H9 (cell line): ENCODE data around the gene GHR. TPM values are rescaled to one million over a fixed set of nuclear protein-coding genes. Genes with fewer than 3 reads are reported as not detected.
"Not testable (repeated sequence)": the region's sequence is repeated elsewhere in the genome, so short reads cannot be mapped to it uniquely, and the experiment has no call there.

Source experiments
- DNase-seq: peaks from one replicate; pipeline ENCODE4 v3.0.0-alpha.2; 2017
- H2AFZ ChIP-seq: one replicate; pipeline ENCODE4 v1.6.1; 2013; ENCODE audit warnings: mild to moderate bottlenecking, low read length, control low read depth, moderate library complexity
- H2AK5ac ChIP-seq: 2 replicates; pipeline ENCODE4 v1.6.1; 2013; ENCODE audit warnings: low read length, control low read depth, mixed read lengths; ENCODE audit not compliant: insufficient read length
- H2BK120ac ChIP-seq: one replicate; pipeline ENCODE4 v1.6.1; 2013; ENCODE audit warnings: low read depth, mild to moderate bottlenecking, low read length, control low read depth, inconsistent platforms; ENCODE audit not compliant: poor library complexity, severe bottlenecking
- H2BK12ac ChIP-seq: 2 replicates; pipeline ENCODE4 v1.6.1; 2013; ENCODE audit warnings: low read length, control low read depth, mixed read lengths, low read depth; ENCODE audit not compliant: insufficient read length
- H2BK15ac ChIP-seq: 2 replicates; pipeline ENCODE4 v1.6.1; 2013; ENCODE audit warnings: low read depth, low read length, control low read depth
- H2BK20ac ChIP-seq: one replicate; pipeline ENCODE4 v1.6.1; 2013; ENCODE audit warnings: low read depth, mild to moderate bottlenecking, low read length, control low read depth, inconsistent platforms; ENCODE audit not compliant: poor library complexity, severe bottlenecking
- H2BK5ac ChIP-seq: 2 replicates; pipeline ENCODE4 v1.6.1; 2013; ENCODE audit warnings: low read length, control low read depth, mixed read lengths; ENCODE audit not compliant: insufficient read length
- H3K14ac ChIP-seq: 2 replicates; pipeline ENCODE4 v1.6.1; 2013; ENCODE audit warnings: low read length, control low read depth; ENCODE audit not compliant: insufficient read depth
- H3K18ac ChIP-seq: 2 replicates; pipeline ENCODE4 v1.6.1; 2013; ENCODE audit warnings: low read depth, mild to moderate bottlenecking, mixed read lengths, low read length, control low read depth; ENCODE audit not compliant: insufficient read length
- H3K23ac ChIP-seq: 2 replicates; pipeline ENCODE4 v1.6.1; 2013; ENCODE audit warnings: low read length, control low read depth, mixed read lengths, low read depth; ENCODE audit not compliant: insufficient read length
- H3K23me2 ChIP-seq: 2 replicates; pipeline ENCODE4 v1.6.1; 2013; ENCODE audit warnings: low read depth, mild to moderate bottlenecking, mixed read lengths, low read length, control low read depth; ENCODE audit not compliant: insufficient read length, poor library complexity, severe bottlenecking
- H3K27ac ChIP-seq: 2 replicates; pipeline ENCODE4 v1.5.1; 2013; ENCODE audit warnings: low read length, control low read depth, mixed read lengths, low read depth; ENCODE audit not compliant: insufficient read length
- H3K27me3 ChIP-seq: 2 replicates; pipeline ENCODE4 v1.6.1; 2013; ENCODE audit warnings: low read length, control low read depth, inconsistent platforms; ENCODE audit not compliant: insufficient read depth
- H3K4ac ChIP-seq: 2 replicates; pipeline ENCODE4 v1.6.1; 2013; ENCODE audit warnings: low read depth, mild to moderate bottlenecking, control low read depth, inconsistent platforms, low read length, moderate library complexity
- H3K4me1 ChIP-seq: 2 replicates; pipeline ENCODE4 v1.6.1; 2013; ENCODE audit warnings: low read length, control low read depth, inconsistent platforms; ENCODE audit not compliant: insufficient read depth
- H3K4me2 ChIP-seq: 2 replicates; pipeline ENCODE4 v1.6.1; 2013; ENCODE audit warnings: low read length, control low read depth, mixed read lengths; ENCODE audit not compliant: insufficient read length, insufficient read depth
- H3K56ac ChIP-seq: 2 replicates; pipeline ENCODE4 v1.6.1; 2013; ENCODE audit warnings: low read depth, mild to moderate bottlenecking, mixed read lengths, low read length, control low read depth; ENCODE audit not compliant: insufficient read length
- H3K79me1 ChIP-seq: 2 replicates; pipeline ENCODE4 v1.6.1; 2013; ENCODE audit warnings: low read depth, mild to moderate bottlenecking, moderate library complexity, low read length, control low read depth, inconsistent platforms; ENCODE audit not compliant: insufficient read depth, poor library complexity, severe bottlenecking
- H3K79me2 ChIP-seq: 2 replicates; pipeline ENCODE4 v1.6.1; 2013; ENCODE audit warnings: low read length, control low read depth, inconsistent platforms; ENCODE audit not compliant: insufficient read depth
- H3K9ac ChIP-seq: 2 replicates; pipeline ENCODE4 v1.6.1; 2013; ENCODE audit warnings: low read length, control low read depth, mixed read lengths; ENCODE audit not compliant: insufficient read length; ENCODE audit errors: extremely low read depth
- H3K9me3 ChIP-seq: one replicate; pipeline ENCODE4 v1.6.1; 2013; ENCODE audit warnings: low read depth, low read length, inconsistent platforms; ENCODE audit not compliant: control insufficient read depth
- H3T11ph ChIP-seq: one replicate; pipeline ENCODE4 v1.6.1; 2013; ENCODE audit warnings: mild to moderate bottlenecking, low read length, control low read depth, inconsistent platforms
- H4K20me1 ChIP-seq: one replicate; pipeline ENCODE4 v1.6.1; 2013; ENCODE audit not compliant: control insufficient read depth, insufficient read length, insufficient read depth
- H4K5ac ChIP-seq: 2 replicates; pipeline ENCODE4 v1.6.1; 2013; ENCODE audit warnings: low read depth, mild to moderate bottlenecking, mixed read lengths, low read length, control low read depth; ENCODE audit not compliant: insufficient read length
- H4K8ac ChIP-seq: replicated peaks from 2 replicates; pipeline ENCODE4 v1.6.1; 2013; ENCODE audit warnings: low read length, control low read depth, mixed read lengths, low read depth; ENCODE audit not compliant: insufficient read length
- H4K91ac ChIP-seq: 2 replicates; pipeline ENCODE4 v1.6.1; 2013; ENCODE audit warnings: low read depth, mild to moderate bottlenecking, moderate library complexity, mixed read lengths, low read length, control low read depth; ENCODE audit not compliant: insufficient read length
- H3K27ac Mint-ChIP-seq, 3 experiments: 2 replicates in 2 of 3; 3 replicates in 1 of 3; pipeline ENCODE4 v1.8.0; 2020 to 2021; ENCODE audit warnings: mixed read lengths in 3 of 3, mild to moderate bottlenecking in 1 of 3, moderate library complexity in 1 of 3
- H3K27me3 Mint-ChIP-seq: 2 replicates; pipeline ENCODE4 v1.8.0; 2021; ENCODE audit warnings: low read depth, mild to moderate bottlenecking, moderate library complexity, mixed read lengths
- H3K36me3 Mint-ChIP-seq, 3 experiments: 2 replicates in 2 of 3; 3 replicates in 1 of 3; pipeline ENCODE4 v1.8.0; 2020 to 2021; ENCODE audit warnings: low read depth in 3 of 3, mixed read lengths in 3 of 3; ENCODE audit not compliant: insufficient read depth in 1 of 3
- H3K4me1 Mint-ChIP-seq, 2 experiments: 2 replicates each; pipeline ENCODE4 v1.8.0; 2020; ENCODE audit warnings: mixed read lengths in 2 of 2
- H3K4me3 Mint-ChIP-seq, 2 experiments: 2 replicates in 1 of 2; 3 replicates in 1 of 2; pipeline ENCODE4 v1.8.0; 2020 to 2021; ENCODE audit warnings: mild to moderate bottlenecking in 2 of 2, mixed read lengths in 2 of 2, moderate library complexity in 1 of 2
- H3K9me3 Mint-ChIP-seq, 2 experiments: 2 replicates in 1 of 2; 3 replicates in 1 of 2; pipeline ENCODE4 v1.8.0; 2020; ENCODE audit warnings: mild to moderate bottlenecking in 2 of 2, mixed read lengths in 2 of 2, moderate library complexity in 1 of 2
- WGBS: extraction: QIAGEN DNeasy Blood & Tissue Kit; methylation state at CpG from one replicate; pipeline ENCODE4 v1.1.7; 2013; ENCODE audit warnings: missing lambda C conversion rate, low lambda C conversion rate, mixed read lengths; ENCODE audit not compliant: insufficient read length; ENCODE audit errors: extremely low coverage; 5-methylcytosine and 5-hydroxymethylcytosine counted together
- total RNA-seq: library from RNA; stranded (reverse); gene quantifications from 2 replicates; pipeline ENCODE4 v1.2.1, GENCODE V29; 2021
- TF ChIP-seq, protein P1 (sequence below): fragments of 200-600 bp; sonication (generic); conservative IDR thresholded peaks from 3 replicates; pipeline ENCODE4 v1.8.0; 2021; ENCODE audit warnings: antibody characterized with exemption, mild to moderate bottlenecking

Gene GHR
- total RNA-seq, 1 experiment from 2014 or later: 0.20 TPM

DNA sequence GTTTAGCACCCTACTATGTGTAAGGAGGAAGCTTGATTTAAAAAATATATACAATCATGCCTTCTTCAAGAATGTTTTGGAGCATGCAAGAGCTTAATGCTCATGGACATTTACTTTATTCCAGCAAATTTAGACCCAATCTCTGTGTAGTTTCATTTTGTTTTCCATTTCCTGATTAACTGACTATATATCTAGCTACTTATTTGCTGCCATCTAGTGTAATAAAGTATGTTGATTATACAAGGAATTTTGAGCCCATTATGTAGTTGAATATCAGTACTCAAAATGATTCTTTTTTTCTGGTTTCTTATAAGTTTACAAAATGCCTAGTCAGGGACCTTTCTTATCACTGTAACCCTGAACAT is 233.4 kb downstream of the GHR start:
- Histone ChIP-seq H3K79me2 (no peaks in the 10 kb centered on the region), H2BK12ac (no peak overlapping the region), H4K20me1 (no peaks in the 10 kb centered on the region), H4K5ac (no peak overlapping the region), H3T11ph (no peak overlapping the region), H2BK15ac (no peak overlapping the region), H3K4me2 (no peak overlapping the region), H3K56ac (no peak overlapping the region), H3K79me1 (no peaks in the 10 kb centered on the region), H3K23me2 (no peaks in the 10 kb centered on the region), H3K9ac (no peak overlapping the region), H4K8ac (no peak overlapping the region), H3K9me3 (peaks cover 5% of the 10 kb centered on the region), H2BK120ac (no peak overlapping the region), H3K14ac (no peak overlapping the region), H3K27ac (no peak overlapping the region), H3K4me1 (no peaks in the 10 kb centered on the region), H4K91ac (no peak overlapping the region), H2AK5ac (no peak overlapping the region), H3K18ac (no peak overlapping the region), H2AFZ (no peak overlapping the region), H2BK20ac (no peak overlapping the region), H3K23ac (no peak overlapping the region), H2BK5ac (no peak overlapping the region), H3K27me3 (no peaks in the 10 kb centered on the region), H3K4ac (no peak overlapping the region)
- Mint-ChIP-seq H3K27ac (no peak overlapping the region), H3K4me1 (peaks cover 0 to 2% of the 10 kb centered on the region in 2 experiments; a peak in 1 of 4 replicates), H3K36me3 (peaks cover 5 to 14% (median 7%) of the 10 kb centered on the region in 3 experiments; a peak in 5 of 7 replicates), H3K27me3 (peaks cover 2% of the 10 kb centered on the region; the same call in 1 of the 2 replicates), H3K9me3 (peaks cover 14 to 24% of the 10 kb centered on the region in 2 experiments), H3K4me3 (no peak overlapping the region)
- DNase-seq: no peak
- TF ChIP-seq, protein P1, sequence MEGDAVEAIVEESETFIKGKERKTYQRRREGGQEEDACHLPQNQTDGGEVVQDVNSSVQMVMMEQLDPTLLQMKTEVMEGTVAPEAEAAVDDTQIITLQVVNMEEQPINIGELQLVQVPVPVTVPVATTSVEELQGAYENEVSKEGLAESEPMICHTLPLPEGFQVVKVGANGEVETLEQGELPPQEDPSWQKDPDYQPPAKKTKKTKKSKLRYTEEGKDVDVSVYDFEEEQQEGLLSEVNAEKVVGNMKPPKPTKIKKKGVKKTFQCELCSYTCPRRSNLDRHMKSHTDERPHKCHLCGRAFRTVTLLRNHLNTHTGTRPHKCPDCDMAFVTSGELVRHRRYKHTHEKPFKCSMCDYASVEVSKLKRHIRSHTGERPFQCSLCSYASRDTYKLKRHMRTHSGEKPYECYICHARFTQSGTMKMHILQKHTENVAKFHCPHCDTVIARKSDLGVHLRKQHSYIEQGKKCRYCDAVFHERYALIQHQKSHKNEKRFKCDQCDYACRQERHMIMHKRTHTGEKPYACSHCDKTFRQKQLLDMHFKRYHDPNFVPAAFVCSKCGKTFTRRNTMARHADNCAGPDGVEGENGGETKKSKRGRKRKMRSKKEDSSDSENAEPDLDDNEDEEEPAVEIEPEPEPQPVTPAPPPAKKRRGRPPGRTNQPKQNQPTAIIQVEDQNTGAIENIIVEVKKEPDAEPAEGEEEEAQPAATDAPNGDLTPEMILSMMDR: no peak

DNA sequence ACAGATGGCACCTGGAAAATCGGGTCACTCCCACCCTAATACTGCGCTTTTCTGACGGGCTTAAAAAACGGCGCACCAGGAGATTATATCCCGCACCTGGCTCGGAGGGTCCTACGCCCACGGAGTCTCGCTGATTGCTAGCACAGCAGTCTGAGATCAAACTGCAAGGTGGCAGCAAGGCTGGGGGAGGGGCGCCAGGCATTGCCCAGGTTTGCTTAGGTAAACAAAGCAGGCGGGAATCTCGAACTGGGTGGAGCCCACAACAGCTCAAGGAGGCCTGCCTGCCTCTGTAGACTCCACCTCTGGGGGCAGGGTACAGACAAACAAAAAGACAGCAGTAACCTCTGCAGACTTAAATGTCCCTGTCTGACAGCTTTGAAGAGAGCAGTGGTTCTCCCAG is 236.6 kb downstream of the GHR start:
- H3K79me2 ChIP-seq, H4K20me1 ChIP-seq, H4K8ac ChIP-seq, H2BK12ac ChIP-seq, H3K23me2 ChIP-seq, H2BK20ac ChIP-seq, H2AFZ ChIP-seq, H2BK120ac ChIP-seq, H3K18ac ChIP-seq, H3K9ac ChIP-seq, H4K5ac ChIP-seq, H2BK15ac ChIP-seq, H3K27ac Mint-ChIP-seq, H3K4me1 Mint-ChIP-seq, H3K79me1 ChIP-seq, H4K91ac ChIP-seq, H2BK5ac ChIP-seq, DNase-seq, H3T11ph ChIP-seq, H3K9me3 ChIP-seq, H3K4me1 ChIP-seq, H3K14ac ChIP-seq, H3K56ac ChIP-seq, H3K27me3 ChIP-seq, H3K23ac ChIP-seq, H3K4me2 ChIP-seq, H3K27me3 Mint-ChIP-seq, H3K27ac ChIP-seq, H3K4me3 Mint-ChIP-seq, H3K4ac ChIP-seq, H2AK5ac ChIP-seq: not testable (repeated sequence)
- no CpG with 5 or more reads among the region's 13 CpGs for WGBS
- Mint-ChIP-seq H3K9me3 (peaks cover 14 to 28% of the 10 kb centered on the region in 2 experiments), H3K36me3 (peaks cover 5 to 14% (median 9%) of the 10 kb centered on the region in 3 experiments; a peak in 5 of 7 replicates)
